IPS-15b (cell line): ENCODE results near the gene LHX1.

ENCODE experiments used
- H3K27me3 ChIP-seq: one replicate; pipeline ENCODE4 v1.6.1; 2013; ENCODE audit warnings: low read length; ENCODE audit not compliant: control insufficient read depth, insufficient read depth
- H3K36me3 ChIP-seq: one replicate; pipeline ENCODE4 v1.6.1; 2013; ENCODE audit warnings: low read length; ENCODE audit not compliant: control insufficient read depth, insufficient read depth
- H3K4me1 ChIP-seq: one replicate; pipeline ENCODE4 v1.6.1; 2013; ENCODE audit warnings: mild to moderate bottlenecking, low read length; ENCODE audit not compliant: control insufficient read depth, insufficient read depth
- H3K4me3 ChIP-seq: one replicate; pipeline ENCODE4 v1.5.1; 2013; ENCODE audit warnings: low read depth, low read length
- H3K9ac ChIP-seq: one replicate; pipeline ENCODE4 v1.6.1; 2013; ENCODE audit warnings: low read depth, mild to moderate bottlenecking, low read length
- H3K9me3 ChIP-seq: one replicate; pipeline ENCODE4 v1.6.1; 2013; ENCODE audit warnings: mild to moderate bottlenecking, low read length; ENCODE audit not compliant: control insufficient read depth, insufficient read depth

The LHX1 gene

DNA sequence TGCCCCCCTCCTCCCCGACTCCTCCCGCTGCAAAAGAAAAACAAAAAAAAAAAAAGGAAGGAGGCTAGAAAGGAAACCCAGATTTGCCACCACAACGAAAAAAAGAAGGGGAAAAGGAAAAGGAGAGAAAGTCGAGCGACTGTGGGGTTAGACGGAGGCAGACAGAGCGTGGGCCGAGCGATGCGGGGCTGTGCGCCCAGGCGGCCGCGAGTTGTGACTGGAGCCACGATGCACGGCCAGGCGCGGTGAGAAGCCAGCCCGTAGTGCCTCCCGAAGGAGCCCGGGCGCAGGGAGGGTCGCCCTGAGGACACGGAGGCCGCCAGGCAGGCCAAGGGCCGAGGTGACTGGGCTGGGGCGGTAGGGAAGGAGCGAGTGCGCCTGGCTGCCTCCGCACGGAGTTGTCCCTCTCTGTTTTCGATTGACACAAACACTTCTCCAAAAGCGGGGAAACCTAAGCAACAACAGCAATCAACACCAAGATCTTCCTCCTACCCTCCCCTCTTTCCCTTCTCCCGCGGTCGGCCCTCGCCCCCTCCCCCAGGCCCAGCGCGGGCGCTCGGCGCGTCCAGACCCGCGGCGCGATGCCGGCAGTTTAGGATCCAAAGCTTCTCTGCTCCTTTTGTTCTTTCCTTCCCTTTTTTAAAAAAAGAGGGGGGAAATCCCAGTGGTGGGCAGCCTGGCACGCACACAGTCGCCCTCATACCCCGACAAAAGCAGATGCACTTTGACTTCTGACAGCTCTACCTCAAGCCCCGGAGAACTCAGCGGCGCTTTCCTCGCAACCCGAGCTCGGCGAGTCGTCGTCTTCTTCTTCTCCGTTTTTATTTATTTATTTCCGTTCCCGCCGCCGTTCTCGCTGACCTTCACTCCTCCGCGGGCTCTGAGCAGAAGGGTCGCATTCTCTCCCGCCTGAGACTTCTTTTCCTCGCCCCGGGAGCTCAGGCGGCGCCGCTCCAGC is at the start of gene LHX1:
Gene LHX1 (plus strand): TSS at position 475 of the 958 bp plus-strand sequence. CDS start 723 bp downstream, outside the sequence.
- Histone ChIP-seq H3K4me1 (peaks cover 12% of the 10 kb centered on the region), H3K9ac (no peak within 1 kb of the TSS), H3K36me3 (no peaks in the 10 kb centered on the region), H3K4me3 (peak within 1 kb of the TSS; percentile 67), H3K27me3 (peaks cover 96% of the 10 kb centered on the region), H3K9me3 (no peaks in the 10 kb centered on the region)

DNA sequence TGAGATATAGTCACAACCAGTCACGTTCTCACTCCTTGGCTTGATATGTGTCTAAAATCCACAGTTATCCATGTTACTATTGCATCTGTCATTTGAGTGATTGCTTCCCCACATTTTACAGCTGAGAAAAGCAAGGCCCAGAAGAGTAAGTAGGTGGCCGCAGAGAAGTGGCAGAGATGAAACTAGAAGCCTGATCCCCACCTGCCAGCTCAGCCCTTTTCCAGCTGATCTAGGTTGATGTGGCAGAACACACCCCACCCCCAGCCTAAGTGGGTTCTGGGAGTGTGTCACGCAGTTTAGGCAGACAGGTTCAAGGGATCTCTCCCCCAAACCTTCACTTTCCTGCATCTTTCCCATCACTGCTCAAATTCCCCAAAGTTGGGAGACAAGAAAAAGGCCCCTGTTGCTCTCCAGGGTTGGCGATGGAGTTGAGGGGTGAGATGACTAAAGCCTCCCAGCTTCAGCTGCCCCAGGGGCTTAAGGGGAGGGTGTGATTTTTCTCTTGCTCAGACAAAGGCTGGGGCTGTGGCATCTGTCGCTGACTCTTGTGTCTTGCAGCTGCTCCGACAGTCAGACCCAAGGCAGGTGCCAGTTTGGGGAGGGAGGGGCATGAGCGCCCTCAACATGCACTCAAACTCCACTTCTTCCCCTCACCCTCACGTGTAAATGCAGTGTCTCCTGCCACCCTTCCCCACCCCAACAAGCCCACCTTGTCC is 48.9 kb upstream of the LHX1 start:
- Histone ChIP-seq H3K9ac (no peak overlapping the region), H3K36me3 (no peaks in the 10 kb centered on the region), H3K4me3 (no peak overlapping the region), H3K4me1 (peaks cover 7% of the 10 kb centered on the region), H3K27me3 (no peaks in the 10 kb centered on the region), H3K9me3 (no peaks in the 10 kb centered on the region)

DNA sequence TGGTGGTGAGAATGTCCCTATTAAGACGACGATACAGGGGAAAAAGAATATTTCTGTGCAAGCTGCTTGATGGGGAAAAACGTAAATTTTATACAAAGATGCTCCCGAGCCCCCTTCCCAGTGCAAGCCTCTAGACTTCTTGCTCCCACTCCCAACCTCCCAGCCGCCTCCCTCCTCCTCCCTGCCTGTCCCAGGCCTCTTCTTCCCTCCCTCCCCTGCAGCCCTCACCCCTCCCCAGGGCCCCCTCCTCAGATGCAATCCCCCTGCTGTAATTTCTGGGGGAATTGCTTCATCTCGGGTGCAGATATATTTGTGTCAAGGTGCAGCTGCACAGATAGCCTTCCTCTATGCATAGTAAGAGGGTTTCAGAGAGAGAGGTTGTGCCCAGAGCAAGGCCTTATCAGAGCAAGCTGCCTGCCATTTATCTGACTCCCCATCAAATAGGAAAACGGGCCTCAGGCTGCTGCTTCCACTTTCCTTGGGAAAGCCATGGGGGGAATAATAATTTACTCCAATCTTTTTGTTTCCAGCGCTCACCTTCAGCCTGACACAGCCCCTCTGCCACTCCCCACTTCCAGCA is 47.4 kb upstream of the LHX1 start:
- no peak overlapping the region for H3K9ac ChIP-seq
- no peak overlapping the region for H3K4me3 ChIP-seq
- no peaks in the 10 kb centered on the region for H3K36me3 ChIP-seq
- peaks cover 7% of the 10 kb centered on the region for H3K4me1 ChIP-seq
- no peaks in the 10 kb centered on the region for H3K9me3 ChIP-seq
- H3K27me3 ChIP-seq: no peaks in the 10 kb centered on the region

DNA sequence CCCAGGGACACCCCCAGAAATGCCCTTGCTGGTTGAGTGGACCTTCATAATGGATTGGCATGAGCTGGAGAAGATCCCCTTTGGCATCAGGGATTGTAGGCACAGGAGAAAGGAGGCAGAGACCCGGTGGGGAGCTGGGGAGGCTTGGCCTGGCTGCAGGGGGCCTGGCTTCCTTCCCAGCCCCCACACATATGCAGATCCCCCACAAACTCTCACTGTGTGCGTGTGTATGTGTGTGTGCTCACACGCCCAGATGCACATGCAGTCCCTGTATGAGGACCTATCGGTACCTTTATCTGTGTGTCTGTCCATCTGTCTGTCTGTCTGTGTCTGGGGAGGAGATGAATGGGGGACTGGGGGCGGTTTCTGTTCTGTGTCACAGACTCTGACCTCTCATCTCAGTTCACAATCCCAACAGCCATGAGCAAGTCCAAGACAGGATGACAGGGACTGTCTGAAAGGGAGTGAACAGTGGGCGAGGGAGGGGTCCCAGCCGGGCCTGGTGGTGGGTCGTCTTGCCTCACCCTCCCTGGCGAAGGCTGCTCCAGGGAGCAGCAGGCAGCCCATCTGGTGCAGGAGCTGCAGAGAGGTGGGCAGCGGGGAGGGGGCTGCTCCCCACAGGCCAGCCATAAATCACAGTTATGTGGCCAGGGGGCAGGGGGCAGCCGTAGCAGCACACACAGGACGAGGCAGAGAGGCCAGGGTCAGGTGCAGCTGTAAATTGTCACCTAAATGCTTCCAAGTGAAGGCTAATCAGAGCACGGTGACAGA is 46.7 kb upstream of the LHX1 start:
- H3K36me3 ChIP-seq: no peaks in the 10 kb centered on the region
- H3K4me3 ChIP-seq: no peak overlapping the region
- no peaks in the 10 kb centered on the region for H3K9me3 ChIP-seq
- peaks cover under 1% of the 10 kb centered on the region for H3K4me1 ChIP-seq
- H3K9ac ChIP-seq: no peak overlapping the region
- H3K27me3 ChIP-seq: no peaks in the 10 kb centered on the region

DNA sequence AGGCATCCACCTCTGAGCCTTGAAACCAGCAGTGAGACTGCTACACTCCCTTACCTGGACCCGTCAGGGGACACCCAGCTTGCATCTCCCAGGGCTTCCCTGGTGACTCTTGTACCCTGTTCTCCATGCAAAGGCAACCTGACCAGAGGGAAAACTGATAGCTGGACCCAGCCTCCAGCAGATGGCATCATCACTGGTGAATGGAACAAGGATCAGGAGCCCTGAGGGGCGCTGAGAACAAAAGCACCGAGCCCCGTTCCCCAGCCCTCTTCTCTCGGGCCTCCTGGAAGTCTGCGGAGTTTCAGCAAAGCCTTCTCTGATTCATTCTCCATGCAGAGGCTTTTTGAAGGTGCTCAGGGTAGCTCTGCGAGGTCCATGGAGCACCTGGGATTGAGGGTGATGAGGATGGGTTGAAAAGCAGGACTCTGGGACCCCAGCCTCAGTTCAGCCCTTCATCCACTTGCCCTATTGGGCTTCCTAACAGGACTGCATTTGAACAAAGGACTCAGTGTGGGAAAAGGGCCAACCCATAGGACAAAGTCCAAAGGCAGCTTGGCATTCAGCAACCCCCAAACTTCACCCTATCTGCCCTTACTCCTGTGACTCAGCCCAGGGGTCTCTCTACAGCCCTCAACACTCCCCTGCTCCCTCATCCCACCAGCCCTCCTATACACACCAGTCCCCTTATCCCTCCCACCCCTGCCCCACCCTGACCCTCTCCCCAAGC is 45.0 kb upstream of the LHX1 start:
- Histone ChIP-seq H3K9me3 (no peaks in the 10 kb centered on the region), H3K9ac (no peak overlapping the region), H3K36me3 (no peaks in the 10 kb centered on the region), H3K4me1 (no peaks in the 10 kb centered on the region), H3K4me3 (no peak overlapping the region), H3K27me3 (no peaks in the 10 kb centered on the region)

DNA sequence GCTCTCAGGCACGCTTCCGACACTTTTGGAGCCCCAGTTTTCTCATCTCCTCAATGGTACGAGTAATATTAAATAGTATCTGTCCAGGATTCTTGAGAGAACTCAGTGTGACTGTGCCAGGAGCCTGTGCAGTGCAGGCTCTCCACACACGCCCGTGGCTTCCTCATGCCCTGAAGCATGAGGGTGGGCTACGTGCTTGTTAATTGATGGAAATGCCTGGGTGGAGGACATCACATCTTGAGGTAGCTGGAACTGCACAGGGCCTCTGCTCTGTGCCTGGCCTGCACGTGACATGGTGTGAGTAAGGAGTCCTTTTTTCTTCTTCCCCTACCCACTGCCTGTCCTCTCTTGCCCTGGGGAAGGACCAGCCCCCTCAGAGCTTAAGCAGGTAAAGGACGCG is 43.1 kb upstream of the LHX1 start:
- Histone ChIP-seq H3K36me3 (no peaks in the 10 kb centered on the region), H3K4me3 (no peak overlapping the region), H3K9me3 (no peaks in the 10 kb centered on the region), H3K27me3 (no peaks in the 10 kb centered on the region), H3K9ac (no peak overlapping the region), H3K4me1 (no peaks in the 10 kb centered on the region)

DNA sequence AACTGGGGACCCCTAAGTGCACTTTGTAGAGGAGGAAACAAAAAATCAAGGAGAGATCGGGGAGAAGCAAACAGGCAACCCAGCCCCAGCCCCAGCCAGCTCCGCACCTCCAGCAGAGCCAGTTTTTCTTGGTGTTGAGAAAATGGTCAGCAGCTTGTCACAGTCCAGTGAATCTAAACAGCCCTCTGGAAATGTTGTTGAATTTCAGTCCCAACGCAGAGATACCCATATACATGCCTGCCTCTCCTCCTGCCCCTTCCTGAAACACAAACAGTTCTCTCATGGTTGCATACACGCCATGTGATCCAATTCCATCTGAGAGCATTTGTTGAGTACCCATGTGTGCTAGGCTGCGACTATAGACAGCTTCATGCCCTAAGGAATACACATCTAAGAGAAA is 42.4 kb upstream of the LHX1 start:
- no peaks in the 10 kb centered on the region for H3K36me3 ChIP-seq
- no peak overlapping the region for H3K4me3 ChIP-seq
- H3K9me3 ChIP-seq: no peaks in the 10 kb centered on the region
- no peaks in the 10 kb centered on the region for H3K27me3 ChIP-seq
- H3K4me1 ChIP-seq: no peaks in the 10 kb centered on the region
- no peak overlapping the region for H3K9ac ChIP-seq

DNA sequence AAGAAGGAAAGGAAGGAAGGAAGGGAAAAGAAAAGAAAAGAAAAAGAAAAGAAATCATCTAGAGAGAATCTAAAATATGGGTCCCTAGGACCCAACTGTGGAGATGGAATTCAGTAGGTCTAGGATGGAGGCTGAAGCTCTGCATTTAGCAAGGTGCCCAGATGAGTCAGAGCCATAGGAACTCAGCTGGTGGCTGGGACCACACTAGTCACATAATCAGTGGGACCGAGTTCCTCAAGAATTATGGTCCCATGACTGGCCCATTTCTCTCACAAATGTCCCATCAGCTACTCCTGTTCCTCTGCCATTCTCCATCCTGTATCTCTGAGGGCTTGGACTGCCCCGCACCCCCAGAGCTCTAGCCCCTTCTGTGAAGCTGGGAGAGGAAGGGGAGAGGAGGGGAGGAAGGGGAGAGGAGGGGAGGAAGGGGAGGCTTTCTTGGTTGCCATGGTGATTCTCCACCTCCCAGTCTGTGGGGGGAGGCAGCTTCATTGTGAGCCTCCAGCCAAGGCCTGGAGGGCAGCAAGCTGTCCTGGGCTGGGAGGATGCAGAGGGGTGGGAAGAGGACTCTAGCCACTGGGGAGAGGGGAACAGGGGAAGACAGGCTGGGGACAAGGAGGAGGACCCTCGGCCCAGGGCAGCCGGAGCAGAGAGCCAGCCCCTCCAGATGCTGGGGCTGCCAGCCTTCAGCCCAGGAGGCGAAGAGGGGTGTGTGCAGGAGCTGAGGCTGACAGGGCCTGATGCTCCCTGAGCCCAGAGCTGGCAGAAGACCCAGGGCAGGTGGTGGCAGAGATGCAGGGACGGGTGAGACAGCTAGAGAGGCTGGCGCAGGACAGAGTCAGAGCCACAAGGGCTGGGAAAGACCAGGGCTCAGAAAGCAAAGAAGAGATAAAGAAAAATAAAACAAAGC is 37.8 kb upstream of the LHX1 start:
- no peaks in the 10 kb centered on the region for H3K36me3 ChIP-seq
- no peaks in the 10 kb centered on the region for H3K27me3 ChIP-seq
- H3K9ac ChIP-seq: no peak overlapping the region
- no peaks in the 10 kb centered on the region for H3K9me3 ChIP-seq
- H3K4me1 ChIP-seq: no peaks in the 10 kb centered on the region
- no peak overlapping the region for H3K4me3 ChIP-seq

DNA sequence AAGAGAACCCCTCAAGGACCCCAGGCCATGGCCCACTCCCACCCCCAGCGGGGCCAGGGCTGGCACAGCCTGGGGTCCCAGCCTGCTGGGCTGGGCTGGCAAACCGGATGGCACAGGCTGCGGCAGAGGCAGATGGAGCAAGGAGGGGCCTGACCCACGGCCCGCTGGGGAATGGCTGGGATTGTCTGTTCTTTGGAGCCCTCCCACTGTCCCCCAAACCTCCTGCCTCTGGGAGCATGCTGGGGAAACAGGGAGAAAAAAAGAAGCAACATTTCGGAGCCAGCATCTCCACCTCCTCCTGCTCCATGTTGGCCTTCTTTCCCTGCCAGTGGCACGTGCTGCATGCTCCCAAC is 37.1 kb upstream of the LHX1 start:
- H3K4me1 ChIP-seq: no peaks in the 10 kb centered on the region
- H3K36me3 ChIP-seq: no peaks in the 10 kb centered on the region
- no peaks in the 10 kb centered on the region for H3K27me3 ChIP-seq
- H3K9me3 ChIP-seq: no peaks in the 10 kb centered on the region
- H3K4me3 ChIP-seq: no peak overlapping the region
- no peak overlapping the region for H3K9ac ChIP-seq

DNA sequence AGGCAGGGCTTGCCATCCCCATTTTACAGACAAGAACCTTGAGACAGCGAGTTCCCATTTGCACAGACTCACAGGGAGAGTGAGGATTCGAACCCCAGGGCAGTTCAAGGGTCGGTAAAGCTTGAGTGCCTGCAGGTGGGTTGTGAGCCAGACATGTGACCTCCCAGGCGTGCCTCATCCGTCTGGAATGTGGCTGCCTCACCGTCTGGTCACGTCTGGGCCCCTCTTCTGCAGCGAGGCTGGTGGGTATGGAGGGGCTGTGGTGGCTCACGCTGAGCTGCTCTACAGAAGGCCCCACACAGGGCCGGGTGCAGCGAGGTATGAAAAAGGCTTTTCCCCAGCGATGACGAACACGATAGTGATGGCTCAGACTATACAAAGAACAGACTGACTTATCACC is 35.8 kb upstream of the LHX1 start:
- H3K9ac ChIP-seq: no peak overlapping the region
- no peaks in the 10 kb centered on the region for H3K36me3 ChIP-seq
- H3K27me3 ChIP-seq: no peaks in the 10 kb centered on the region
- no peaks in the 10 kb centered on the region for H3K4me1 ChIP-seq
- H3K4me3 ChIP-seq: no peak overlapping the region
- no peaks in the 10 kb centered on the region for H3K9me3 ChIP-seq
